Left hindlimb (tissue), 1 donor: ENCODE results near the gene IFI30.
A peak's percentile ranks its signal among the peaks of the same experiment; 100 is the strongest.

Experiments
- DNase-seq: peaks from one replicate; pipeline ENCODE4 v3.0.0-alpha.2; 2018

The IFI30 gene

GRCh38 chr19:18172331-18173053 lies 1.1 kb upstream of the IFI30 start:
- no peak for DNase-seq

- no peak for DNase-seq
Observed at GRCh38 chr19:18173054-18173571, 500 bp upstream of the IFI30 start.

- DNase-seq: no peak
Observed at GRCh38 chr19:18174983-18175382, 1.4 kb downstream of the IFI30 start.

GRCh38 chr19:18176367-18177310 lies 3.0 kb downstream of the IFI30 start:
- DNase-seq: no peak

GRCh38 chr19:18179957-18180356 lies 6.3 kb downstream of the IFI30 start:
- no peak for DNase-seq

GRCh38 chr19:18183529-18183928 lies 9.9 kb downstream of the IFI30 start:
- no peak for DNase-seq

GRCh38 chr19:18185538-18185937 lies 11.9 kb downstream of the IFI30 start:
- DNase-seq: no peak

GRCh38 chr19:18190278-18190677 lies 16.7 kb downstream of the IFI30 start:
- no peak for DNase-seq

GRCh38 chr19:18191640-18192062 lies 18.0 kb downstream of the IFI30 start:
- no peak for DNase-seq

GRCh38 chr19:18192673-18193387 lies 19.2 kb downstream of the IFI30 start, which contains the start of gene MPV17L2:
Gene MPV17L2 (plus strand): TSS chr19:18193218. CDS start chr19:18193282, 64 bp downstream.
- DNase-seq: peak; percentile 100

- no peak for DNase-seq
Observed at GRCh38 chr19:18193388-18194180, 20.0 kb downstream of the IFI30 start.

GRCh38 chr19:18194181-18194530 lies 20.5 kb downstream of the IFI30 start:
- no peak for DNase-seq

- no peak for DNase-seq
Observed at GRCh38 chr19:18194554-18195238, 21.1 kb downstream of the IFI30 start.

GRCh38 chr19:18196511-18196845 lies 22.9 kb downstream of the IFI30 start:
- DNase-seq: no peak

- no peak for DNase-seq
Observed at GRCh38 chr19:18197306-18197705, 23.7 kb downstream of the IFI30 start.

- DNase-seq: no peak
Observed at GRCh38 chr19:18197941-18198340, 24.3 kb downstream of the IFI30 start.

GRCh38 chr19:18198374-18198773 lies 24.8 kb downstream of the IFI30 start:
- DNase-seq: no peak

GRCh38 chr19:18202397-18202777 lies 28.8 kb downstream of the IFI30 start:
- no peak for DNase-seq

GRCh38 chr19:18202778-18203407 lies 29.3 kb downstream of the IFI30 start:
- DNase-seq: peak; percentile 44

- DNase-seq: no peak
Observed at GRCh38 chr19:18203408-18203862, 29.8 kb downstream of the IFI30 start.

- DNase-seq: peak; percentile 100
Observed at GRCh38 chr19:18203863-18204393, 30.3 kb downstream of the IFI30 start, which contains the start of gene RAB3A. Gene RAB3A (minus strand): TSS chr19:18204042. CDS start chr19:18202740, 1,302 bp downstream.
